SK-N-SH (cell line): ENCODE measurements around the gene EPHA6.

ENCODE experiments used
- FOXM1 ChIP-seq: IDR thresholded peaks from 2 replicates; pipeline ENCODE4 v1.4.0; 2012; ENCODE audit warnings: low read depth, mild to moderate bottlenecking
- JUND ChIP-seq: IDR thresholded peaks from 2 replicates; pipeline ENCODE4 v1.4.0; 2012
- TF ChIP-seq, protein P1 (sequence below): fragments of 200-600 bp; sonication (generic); IDR thresholded peaks from 2 replicates; pipeline ENCODE4 v1.6.1; 2017; ENCODE audit warnings: antibody characterized with exemption, mild to moderate bottlenecking, moderate library complexity
- TF ChIP-seq, protein P2 (sequence below): fragments of 150-350 bp; IDR thresholded peaks from 2 replicates; pipeline ENCODE4 v1.6.1; 2016; ENCODE audit warnings: mild to moderate bottlenecking, low read depth, low read length
- TF ChIP-seq, protein P3 (sequence below): IDR thresholded peaks from 2 replicates; pipeline ENCODE4 v1.4.0; 2012; ENCODE audit warnings: low read depth

DNA sequence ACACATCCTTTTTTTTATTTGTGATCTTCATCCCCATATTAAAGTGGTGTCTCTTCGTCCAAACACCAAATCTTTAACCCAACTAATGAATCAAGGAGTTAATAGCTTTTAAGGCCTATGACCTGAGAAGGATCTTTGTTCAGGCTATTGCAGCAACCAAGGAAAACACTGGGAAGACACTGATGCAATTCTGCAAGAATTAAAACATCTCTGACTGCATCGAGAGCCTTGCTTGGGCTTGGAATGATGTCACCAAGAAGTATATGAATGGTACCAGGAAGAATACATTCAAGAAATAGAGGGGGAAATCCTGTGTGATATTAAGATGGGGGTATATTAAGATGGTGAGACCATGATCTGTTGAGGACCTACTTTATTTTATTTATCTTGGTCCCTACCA lies 736.0 kb downstream of the EPHA6 start:
- TF ChIP-seq JUND: no peak
- TF ChIP-seq, protein P1, sequence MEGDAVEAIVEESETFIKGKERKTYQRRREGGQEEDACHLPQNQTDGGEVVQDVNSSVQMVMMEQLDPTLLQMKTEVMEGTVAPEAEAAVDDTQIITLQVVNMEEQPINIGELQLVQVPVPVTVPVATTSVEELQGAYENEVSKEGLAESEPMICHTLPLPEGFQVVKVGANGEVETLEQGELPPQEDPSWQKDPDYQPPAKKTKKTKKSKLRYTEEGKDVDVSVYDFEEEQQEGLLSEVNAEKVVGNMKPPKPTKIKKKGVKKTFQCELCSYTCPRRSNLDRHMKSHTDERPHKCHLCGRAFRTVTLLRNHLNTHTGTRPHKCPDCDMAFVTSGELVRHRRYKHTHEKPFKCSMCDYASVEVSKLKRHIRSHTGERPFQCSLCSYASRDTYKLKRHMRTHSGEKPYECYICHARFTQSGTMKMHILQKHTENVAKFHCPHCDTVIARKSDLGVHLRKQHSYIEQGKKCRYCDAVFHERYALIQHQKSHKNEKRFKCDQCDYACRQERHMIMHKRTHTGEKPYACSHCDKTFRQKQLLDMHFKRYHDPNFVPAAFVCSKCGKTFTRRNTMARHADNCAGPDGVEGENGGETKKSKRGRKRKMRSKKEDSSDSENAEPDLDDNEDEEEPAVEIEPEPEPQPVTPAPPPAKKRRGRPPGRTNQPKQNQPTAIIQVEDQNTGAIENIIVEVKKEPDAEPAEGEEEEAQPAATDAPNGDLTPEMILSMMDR: no peak
- no peak for TF ChIP-seq FOXM1
- TF ChIP-seq, protein P2, sequence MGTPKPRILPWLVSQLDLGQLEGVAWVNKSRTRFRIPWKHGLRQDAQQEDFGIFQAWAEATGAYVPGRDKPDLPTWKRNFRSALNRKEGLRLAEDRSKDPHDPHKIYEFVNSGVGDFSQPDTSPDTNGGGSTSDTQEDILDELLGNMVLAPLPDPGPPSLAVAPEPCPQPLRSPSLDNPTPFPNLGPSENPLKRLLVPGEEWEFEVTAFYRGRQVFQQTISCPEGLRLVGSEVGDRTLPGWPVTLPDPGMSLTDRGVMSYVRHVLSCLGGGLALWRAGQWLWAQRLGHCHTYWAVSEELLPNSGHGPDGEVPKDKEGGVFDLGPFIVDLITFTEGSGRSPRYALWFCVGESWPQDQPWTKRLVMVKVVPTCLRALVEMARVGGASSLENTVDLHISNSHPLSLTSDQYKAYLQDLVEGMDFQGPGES: no peak
- TF ChIP-seq, protein P3, sequence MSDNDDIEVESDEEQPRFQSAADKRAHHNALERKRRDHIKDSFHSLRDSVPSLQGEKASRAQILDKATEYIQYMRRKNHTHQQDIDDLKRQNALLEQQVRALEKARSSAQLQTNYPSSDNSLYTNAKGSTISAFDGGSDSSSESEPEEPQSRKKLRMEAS: no peak
